Ishikawa (cell line): Measurements from ENCODE around the gene AOX1.

Experiments
- CEBPB ChIP-seq: IDR thresholded peaks from 2 replicates; pipeline ENCODE4 v1.6.1; 2012
- CREB1 ChIP-seq: IDR thresholded peaks from 2 replicates; pipeline ENCODE4 v1.6.1; 2012; ENCODE audit warnings: low read depth
- EGR1 ChIP-seq: IDR thresholded peaks from 2 replicates; pipeline ENCODE4 v1.6.1; 2012
- EP300 ChIP-seq: IDR thresholded peaks from 2 replicates; pipeline ENCODE4 v1.6.1; 2012; ENCODE audit warnings: borderline replicate concordance
- FOXM1 ChIP-seq: IDR thresholded peaks from 2 replicates; pipeline ENCODE4 v1.6.1; 2012; ENCODE audit warnings: low read depth, borderline replicate concordance
- NFIC ChIP-seq: IDR thresholded peaks from 2 replicates; pipeline ENCODE4 v1.6.1; 2012
- RAD21 ChIP-seq: IDR thresholded peaks from 2 replicates; pipeline ENCODE4 v1.6.1; 2012; ENCODE audit warnings: low read depth
- TAF1 ChIP-seq: IDR thresholded peaks from 2 replicates; pipeline ENCODE4 v1.6.1; 2012; ENCODE audit warnings: low read depth, mild to moderate bottlenecking
- TCF12 ChIP-seq: IDR thresholded peaks from 2 replicates; pipeline ENCODE4 v1.6.1; 2012; ENCODE audit warnings: low read depth
- TEAD4 ChIP-seq: IDR thresholded peaks from 2 replicates; pipeline ENCODE4 v1.6.1; 2012
- YY1 ChIP-seq: IDR thresholded peaks from 2 replicates; pipeline ENCODE4 v1.6.1; 2012; ENCODE audit warnings: low read depth
- ZBTB7A ChIP-seq: IDR thresholded peaks from 2 replicates; pipeline ENCODE4 v1.6.1; 2012; ENCODE audit warnings: low read depth
- TF ChIP-seq, protein P1 (sequence below): IDR thresholded peaks from 2 replicates; pipeline ENCODE4 v1.6.1; 2012
- TF ChIP-seq, protein P2 (sequence below): IDR thresholded peaks from 2 replicates; pipeline ENCODE4 v1.6.1; 2012; ENCODE audit warnings: low read depth, mild to moderate bottlenecking
- TF ChIP-seq, protein P3 (sequence below): IDR thresholded peaks from 2 replicates; pipeline ENCODE4 v1.6.1; 2012

The AOX1 gene

GRCh38 chr2:200674837-200675236 is 89.0 kb downstream of the AOX1 start:
- TF ChIP-seq, protein P1, sequence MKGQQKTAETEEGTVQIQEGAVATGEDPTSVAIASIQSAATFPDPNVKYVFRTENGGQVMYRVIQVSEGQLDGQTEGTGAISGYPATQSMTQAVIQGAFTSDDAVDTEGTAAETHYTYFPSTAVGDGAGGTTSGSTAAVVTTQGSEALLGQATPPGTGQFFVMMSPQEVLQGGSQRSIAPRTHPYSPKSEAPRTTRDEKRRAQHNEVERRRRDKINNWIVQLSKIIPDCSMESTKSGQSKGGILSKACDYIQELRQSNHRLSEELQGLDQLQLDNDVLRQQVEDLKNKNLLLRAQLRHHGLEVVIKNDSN: no peak
- TF ChIP-seq FOXM1 (no peak), TCF12 (no peak), RAD21 (no peak), YY1 (no peak), TAF1 (no peak), EP300 (no peak)
- TF ChIP-seq, protein P2, sequence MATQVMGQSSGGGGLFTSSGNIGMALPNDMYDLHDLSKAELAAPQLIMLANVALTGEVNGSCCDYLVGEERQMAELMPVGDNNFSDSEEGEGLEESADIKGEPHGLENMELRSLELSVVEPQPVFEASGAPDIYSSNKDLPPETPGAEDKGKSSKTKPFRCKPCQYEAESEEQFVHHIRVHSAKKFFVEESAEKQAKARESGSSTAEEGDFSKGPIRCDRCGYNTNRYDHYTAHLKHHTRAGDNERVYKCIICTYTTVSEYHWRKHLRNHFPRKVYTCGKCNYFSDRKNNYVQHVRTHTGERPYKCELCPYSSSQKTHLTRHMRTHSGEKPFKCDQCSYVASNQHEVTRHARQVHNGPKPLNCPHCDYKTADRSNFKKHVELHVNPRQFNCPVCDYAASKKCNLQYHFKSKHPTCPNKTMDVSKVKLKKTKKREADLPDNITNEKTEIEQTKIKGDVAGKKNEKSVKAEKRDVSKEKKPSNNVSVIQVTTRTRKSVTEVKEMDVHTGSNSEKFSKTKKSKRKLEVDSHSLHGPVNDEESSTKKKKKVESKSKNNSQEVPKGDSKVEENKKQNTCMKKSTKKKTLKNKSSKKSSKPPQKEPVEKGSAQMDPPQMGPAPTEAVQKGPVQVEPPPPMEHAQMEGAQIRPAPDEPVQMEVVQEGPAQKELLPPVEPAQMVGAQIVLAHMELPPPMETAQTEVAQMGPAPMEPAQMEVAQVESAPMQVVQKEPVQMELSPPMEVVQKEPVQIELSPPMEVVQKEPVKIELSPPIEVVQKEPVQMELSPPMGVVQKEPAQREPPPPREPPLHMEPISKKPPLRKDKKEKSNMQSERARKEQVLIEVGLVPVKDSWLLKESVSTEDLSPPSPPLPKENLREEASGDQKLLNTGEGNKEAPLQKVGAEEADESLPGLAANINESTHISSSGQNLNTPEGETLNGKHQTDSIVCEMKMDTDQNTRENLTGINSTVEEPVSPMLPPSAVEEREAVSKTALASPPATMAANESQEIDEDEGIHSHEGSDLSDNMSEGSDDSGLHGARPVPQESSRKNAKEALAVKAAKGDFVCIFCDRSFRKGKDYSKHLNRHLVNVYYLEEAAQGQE: no peak

- TF ChIP-seq, protein P3, sequence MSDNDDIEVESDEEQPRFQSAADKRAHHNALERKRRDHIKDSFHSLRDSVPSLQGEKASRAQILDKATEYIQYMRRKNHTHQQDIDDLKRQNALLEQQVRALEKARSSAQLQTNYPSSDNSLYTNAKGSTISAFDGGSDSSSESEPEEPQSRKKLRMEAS: no peak
- TF ChIP-seq TEAD4 (no peak), FOXM1 (no peak), CREB1 (no peak), EGR1 (no peak), CEBPB (no peak), TCF12 (no peak), NFIC (no peak), YY1 (no peak), EP300 (no peak), RAD21 (no peak), TAF1 (no peak), ZBTB7A (no peak)
- TF ChIP-seq, protein P1: no peak
- TF ChIP-seq, protein P2: no peak
These were observed 91.4 kb downstream of the AOX1 start for GRCh38 chr2:200677171-200677570.

- TF ChIP-seq ZBTB7A (no peak), NFIC (no peak), CREB1 (no peak), YY1 (no peak), TAF1 (no peak)
- TF ChIP-seq, protein P1: no peak
These were observed 92.1 kb downstream of the AOX1 start for GRCh38 chr2:200677721-200678532.

DNA sequence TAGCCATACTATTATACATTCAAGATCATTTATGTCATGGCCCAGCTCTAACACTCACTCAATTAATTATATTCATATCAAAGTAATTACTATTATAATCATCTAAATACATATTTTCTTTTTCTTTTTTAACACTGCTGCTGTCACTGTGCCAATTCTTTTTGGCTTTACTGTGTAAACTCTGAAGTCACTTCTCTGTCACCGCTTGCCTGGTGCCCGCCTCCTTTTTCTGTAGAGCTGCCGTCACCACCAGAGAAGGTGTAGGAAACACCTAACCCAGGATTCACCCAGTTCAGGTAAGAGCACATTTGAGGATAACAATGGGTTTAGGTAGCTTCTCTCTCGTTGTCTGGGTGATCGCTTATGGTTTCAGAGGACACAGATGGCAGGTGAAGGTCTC is 93.3 kb downstream of the AOX1 start:
- TF ChIP-seq, protein P2: no peak
- TF ChIP-seq NFIC (no peak), CEBPB (no peak), TCF12 (no peak), ZBTB7A (no peak), EGR1 (no peak), YY1 (no peak), EP300 (no peak), CREB1 (no peak), TEAD4 (no peak), TAF1 (no peak), RAD21 (no peak), FOXM1 (no peak)
- TF ChIP-seq, protein P3: no peak
- TF ChIP-seq, protein P1: no peak
